Gastrocnemius medialis (tissue), 4 donors: ENCODE data around the gene LONP2.

Experiments
- POLR2A ChIP-seq, 2 donors: fragments of 450-650 bp; IDR thresholded peaks; one replicate each; pipeline ENCODE4 v1.6.1; 2017; ENCODE audit warnings: antibody characterized with exemption in 2 of 2, mild to moderate bottlenecking in 2 of 2, moderate library complexity in 2 of 2
- TF ChIP-seq, protein P1 (sequence below), 5 experiments: fragments of 450-650 bp in 3 of 5; fragments of 200-600 bp in 2 of 5; sonication (generic) in 2 of 5; IDR thresholded peaks in 4 of 5; conservative IDR thresholded peaks in 1 of 5; 1 replicate in 4 of 5; 2 replicates in 1 of 5; pipeline ENCODE4 v1.5.1; 2016 to 2019; ENCODE audit warnings: antibody characterized with exemption in 5 of 5, mild to moderate bottlenecking in 3 of 5, moderate library complexity in 3 of 5

DNA sequence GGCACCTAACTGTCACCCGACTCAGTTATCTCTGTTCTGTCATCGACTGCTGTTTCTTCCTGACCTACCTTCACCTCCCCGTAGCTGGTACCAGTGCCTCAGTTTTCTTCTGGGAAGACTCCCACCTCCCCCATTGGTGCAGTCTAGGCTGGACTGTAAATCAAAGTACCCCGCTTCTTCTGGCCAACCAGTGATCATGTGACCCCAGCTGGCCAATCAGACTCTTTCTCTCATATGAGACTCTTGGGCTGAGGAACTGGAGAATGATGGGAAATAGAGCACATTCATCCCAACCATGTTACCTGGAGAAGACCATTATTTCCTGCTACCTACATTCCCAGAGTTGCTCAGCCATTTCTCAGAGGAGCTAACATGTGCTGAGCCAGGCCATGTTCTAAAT lies 20.6 kb upstream of the LONP2 start:
- TF ChIP-seq, protein P1, sequence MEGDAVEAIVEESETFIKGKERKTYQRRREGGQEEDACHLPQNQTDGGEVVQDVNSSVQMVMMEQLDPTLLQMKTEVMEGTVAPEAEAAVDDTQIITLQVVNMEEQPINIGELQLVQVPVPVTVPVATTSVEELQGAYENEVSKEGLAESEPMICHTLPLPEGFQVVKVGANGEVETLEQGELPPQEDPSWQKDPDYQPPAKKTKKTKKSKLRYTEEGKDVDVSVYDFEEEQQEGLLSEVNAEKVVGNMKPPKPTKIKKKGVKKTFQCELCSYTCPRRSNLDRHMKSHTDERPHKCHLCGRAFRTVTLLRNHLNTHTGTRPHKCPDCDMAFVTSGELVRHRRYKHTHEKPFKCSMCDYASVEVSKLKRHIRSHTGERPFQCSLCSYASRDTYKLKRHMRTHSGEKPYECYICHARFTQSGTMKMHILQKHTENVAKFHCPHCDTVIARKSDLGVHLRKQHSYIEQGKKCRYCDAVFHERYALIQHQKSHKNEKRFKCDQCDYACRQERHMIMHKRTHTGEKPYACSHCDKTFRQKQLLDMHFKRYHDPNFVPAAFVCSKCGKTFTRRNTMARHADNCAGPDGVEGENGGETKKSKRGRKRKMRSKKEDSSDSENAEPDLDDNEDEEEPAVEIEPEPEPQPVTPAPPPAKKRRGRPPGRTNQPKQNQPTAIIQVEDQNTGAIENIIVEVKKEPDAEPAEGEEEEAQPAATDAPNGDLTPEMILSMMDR (IDR thresholded peaks at IDR 0.05 in 4 of 5, conservative IDR thresholded peaks at IDR 0.05 in 1 of 5), result no peak
- TF ChIP-seq POLR2A (IDR thresholded peaks at IDR 0.05), result no peak
